Measurements from ENCODE around the gene OXCT2. TPM values are rescaled to one million over a fixed set of nuclear protein-coding genes. Genes with fewer than 3 reads are reported as not detected.
"Not testable (repeated sequence)": the region's sequence is repeated elsewhere in the genome, so short reads cannot be mapped to it uniquely, and the experiment has no call there.

The OXCT2 gene
- total and polyA plus RNA-seq, 2 donors (not counting 1 experiment from before 2014, with no cell fraction given) = 1.0 to 1.9 TPM

GRCh38 chr1:39799770-39800470 is 28.8 kb upstream of the OXCT2 start:
- Histone ChIP-seq H3K36me3 (replicated peaks in 1 of 2; ENCODE audit: control extremely low read depth in 1 of 2, control insufficient read depth in 1 of 2, extremely low read depth in 1 of 2, insufficient read depth in 2 of 2, low read length in 1 of 2) (no peaks in the 10 kb centered on the region), H3K4me3 (ENCODE audit: control extremely low read depth in 1 of 5, extremely low read depth in 1 of 5, insufficient read depth in 1 of 5, low read depth in 2 of 5, low read length in 4 of 5) (peak overlapping the region in 4 of 5 experiments; percentile 25 to 49 (median 42)), H2AFZ (ENCODE audit: insufficient read depth, low read depth, low read length, poor library complexity, severe bottlenecking) (peak overlapping the region; percentile 84), H3K27ac (ENCODE audit: low read length in 2 of 2) (peak overlapping the region; percentile 81 to 89), H4K20me1 (ENCODE audit: control insufficient read depth, insufficient read depth, low read length, poor library complexity, severe bottlenecking) (no peaks in the 10 kb centered on the region), H3K9me3 (ENCODE audit: control extremely low read depth in 1 of 3, control insufficient read depth in 2 of 3, insufficient read depth in 1 of 3, low read length in 2 of 3) (peaks cover 0 to 4% (median 0%) of the 10 kb centered on the region in 3 donors), H3K4me1 (ENCODE audit: control insufficient read depth in 2 of 2, insufficient read depth in 2 of 2, low read length in 2 of 2) (peaks cover 6 to 14% of the 10 kb centered on the region in 2 donors), H3K79me2 (ENCODE audit: control insufficient read depth, insufficient read depth, low read length) (no peaks in the 10 kb centered on the region), H3K9ac (ENCODE audit: low read length) (peak overlapping the region; percentile 60), H3K4me2 (replicated peaks; ENCODE audit: low read depth, low read length, poor library complexity, severe bottlenecking) (peak overlapping the region; percentile 61), H3K27me3 (replicated peaks in 1 of 4; ENCODE audit: control extremely low read depth in 1 of 4, control insufficient read depth in 3 of 4, insufficient read depth in 4 of 4, low read length in 3 of 4) (no peaks in the 10 kb centered on the region)
- WGBS (ENCODE audit: insufficient coverage) = 0% methylated on average over 7 of the region's 8 CpGs
- intact Hi-C loops (cut with micrococcal nuclease) = loop anchor here (1.0 to 10.0 kb wide), 4 partner anchors 11 to 98 kb away; no protein-coding TSS in a partner anchor
- Mint-ChIP-seq H3K4me1 (peaks cover 9% of the 10 kb centered on the region), H3K27me3 (no peaks in the 10 kb centered on the region), H3K9me3 (ENCODE audit: insufficient read depth) (no peaks in the 10 kb centered on the region), H3K4me3 (peak overlapping the region; percentile 82), H3K27ac (peak overlapping the region; percentile 97)
- ATAC-seq (ENCODE audit: low read depth) (peak; percentile 69), DNase-seq (peak; percentile 74)
- ChIA-PET POLR2A (interaction anchor here (0.9 to 2.7 kb wide), 2 partner anchors 11 to 17 kb away, joined by 7 to 16 read pairs; partner anchors contain the start of gene BMP8B), CTCF (interaction anchor here (0.8 to 3.1 kb wide), 17 partner anchors 11 to 225 kb away, joined by 3 to 35 read pairs (median 4); partner anchors contain the start of genes BMP8B, MYCL and PPIE)
- TF ChIP-seq EZH2 (IDR thresholded peaks at IDR 0.05; ENCODE audit: borderline replicate concordance, insufficient read depth, low read depth, low read length, poor library complexity, severe bottlenecking) = no peak
- TF ChIP-seq, protein P1, sequence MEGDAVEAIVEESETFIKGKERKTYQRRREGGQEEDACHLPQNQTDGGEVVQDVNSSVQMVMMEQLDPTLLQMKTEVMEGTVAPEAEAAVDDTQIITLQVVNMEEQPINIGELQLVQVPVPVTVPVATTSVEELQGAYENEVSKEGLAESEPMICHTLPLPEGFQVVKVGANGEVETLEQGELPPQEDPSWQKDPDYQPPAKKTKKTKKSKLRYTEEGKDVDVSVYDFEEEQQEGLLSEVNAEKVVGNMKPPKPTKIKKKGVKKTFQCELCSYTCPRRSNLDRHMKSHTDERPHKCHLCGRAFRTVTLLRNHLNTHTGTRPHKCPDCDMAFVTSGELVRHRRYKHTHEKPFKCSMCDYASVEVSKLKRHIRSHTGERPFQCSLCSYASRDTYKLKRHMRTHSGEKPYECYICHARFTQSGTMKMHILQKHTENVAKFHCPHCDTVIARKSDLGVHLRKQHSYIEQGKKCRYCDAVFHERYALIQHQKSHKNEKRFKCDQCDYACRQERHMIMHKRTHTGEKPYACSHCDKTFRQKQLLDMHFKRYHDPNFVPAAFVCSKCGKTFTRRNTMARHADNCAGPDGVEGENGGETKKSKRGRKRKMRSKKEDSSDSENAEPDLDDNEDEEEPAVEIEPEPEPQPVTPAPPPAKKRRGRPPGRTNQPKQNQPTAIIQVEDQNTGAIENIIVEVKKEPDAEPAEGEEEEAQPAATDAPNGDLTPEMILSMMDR (IDR thresholded peaks at IDR 0.05) = peak; percentile 92

GRCh38 chr1:39798859-39799769 is 28.0 kb upstream of the OXCT2 start:
- H3K79me2 ChIP-seq (ENCODE audit: control insufficient read depth, insufficient read depth, low read length); H3K36me3 ChIP-seq (replicated peaks in 1 of 2; ENCODE audit: control extremely low read depth in 1 of 2, control insufficient read depth in 1 of 2, extremely low read depth in 1 of 2, insufficient read depth in 2 of 2, low read length in 1 of 2); H3K9me3 ChIP-seq (ENCODE audit: control extremely low read depth in 1 of 3, control insufficient read depth in 2 of 3, insufficient read depth in 1 of 3, low read length in 2 of 3); H4K20me1 ChIP-seq (ENCODE audit: control insufficient read depth, insufficient read depth, low read length, poor library complexity, severe bottlenecking); H3K4me1 Mint-ChIP-seq; H3K27me3 ChIP-seq (replicated peaks in 1 of 4; ENCODE audit: control extremely low read depth in 1 of 4, control insufficient read depth in 3 of 4, insufficient read depth in 4 of 4, low read length in 3 of 4); H3K27me3 Mint-ChIP-seq; H3K9me3 Mint-ChIP-seq (ENCODE audit: insufficient read depth): not testable (repeated sequence)
- peak overlapping the region in 4 of 5 experiments; percentile 25 to 49 (median 42) for H3K4me3 ChIP-seq (ENCODE audit: control extremely low read depth in 1 of 5, extremely low read depth in 1 of 5, insufficient read depth in 1 of 5, low read depth in 2 of 5, low read length in 4 of 5)
- H2AFZ ChIP-seq (ENCODE audit: insufficient read depth, low read depth, low read length, poor library complexity, severe bottlenecking) = peak overlapping the region; percentile 84
- ChIA-PET CTCF (interaction anchor here (0.7 to 3.1 kb wide), 21 partner anchors 9 to 973 kb away, joined by 3 to 35 read pairs (median 4); partner anchors contain the start of genes BMP8B, MYCL and PPIE), POLR2A (interaction anchor here (0.5 to 2.7 kb wide), 10 partner anchors 10 to 1689 kb away, joined by 3 to 16 read pairs (median 4); partner anchors contain the start of genes BMP8B and PPIE)
- peak overlapping the region; percentile 81 to 89 for H3K27ac ChIP-seq (ENCODE audit: low read length in 2 of 2)
- H3K27ac Mint-ChIP-seq = peak overlapping the region; percentile 97
- ATAC-seq (ENCODE audit: low read depth) (peak; percentile 91), DNase-seq (peak; percentile 94)
- H3K4me3 Mint-ChIP-seq = peak overlapping the region; percentile 82
- H3K4me2 ChIP-seq (replicated peaks; ENCODE audit: low read depth, low read length, poor library complexity, severe bottlenecking) = peak overlapping the region; percentile 61
- intact Hi-C loops (cut with micrococcal nuclease) = loop anchor here (1.0 to 10.0 kb wide), 4 partner anchors 10 to 97 kb away; no protein-coding TSS in a partner anchor
- 47% methylated on average over 10 of the region's 26 CpGs for WGBS (ENCODE audit: insufficient coverage)
- peak overlapping the region; percentile 60 for H3K9ac ChIP-seq (ENCODE audit: low read length)
- peaks cover 6 to 14% of the 10 kb centered on the region in 2 donors for H3K4me1 ChIP-seq (ENCODE audit: control insufficient read depth in 2 of 2, insufficient read depth in 2 of 2, low read length in 2 of 2)
